ENCODE data around the gene APOL4.

Gene APOL4

GRCh38 chr22:36152088-36152487, 49.5 kb downstream of the APOL4 start:
- FAIRE-seq = no peak

GRCh38 chr22:36151006-36151595, 50.5 kb downstream of the APOL4 start:
- FAIRE-seq = no peak

- FAIRE-seq = no peak
These were observed 52.2 kb downstream of the APOL4 start for GRCh38 chr22:36149441-36149840.

GRCh38 chr22:36148411-36148810, 53.2 kb downstream of the APOL4 start:
- FAIRE-seq = no peak

- FAIRE-seq = no peak
These were observed 54.3 kb downstream of the APOL4 start for GRCh38 chr22:36147196-36147791.

- no peak for FAIRE-seq
These were observed 55.7 kb downstream of the APOL4 start for GRCh38 chr22:36145881-36146280.

GRCh38 chr22:36144886-36145541, 56.6 kb downstream of the APOL4 start:
- FAIRE-seq = peak; percentile 92

- FAIRE-seq = no peak
These were observed 57.7 kb downstream of the APOL4 start for GRCh38 chr22:36143956-36144355.

GRCh38 chr22:36143066-36143815, 58.4 kb downstream of the APOL4 start:
- no peak for FAIRE-seq

- FAIRE-seq = no peak
These were observed 60.1 kb downstream of the APOL4 start for GRCh38 chr22:36141481-36141880.

Data from endometrium (tissue), 2 donors.